ENCODE results near the gene ZDHHC7.

The ZDHHC7 gene

GRCh38 chr16:84932681-84933080 is 78.7 kb downstream of the ZDHHC7 start:
- peak in 1 of 2 experiments; percentile 16 for DNase-seq

- no peak for DNase-seq
Observed at GRCh38 chr16:84931506-84931905, 79.8 kb downstream of the ZDHHC7 start.

DNA sequence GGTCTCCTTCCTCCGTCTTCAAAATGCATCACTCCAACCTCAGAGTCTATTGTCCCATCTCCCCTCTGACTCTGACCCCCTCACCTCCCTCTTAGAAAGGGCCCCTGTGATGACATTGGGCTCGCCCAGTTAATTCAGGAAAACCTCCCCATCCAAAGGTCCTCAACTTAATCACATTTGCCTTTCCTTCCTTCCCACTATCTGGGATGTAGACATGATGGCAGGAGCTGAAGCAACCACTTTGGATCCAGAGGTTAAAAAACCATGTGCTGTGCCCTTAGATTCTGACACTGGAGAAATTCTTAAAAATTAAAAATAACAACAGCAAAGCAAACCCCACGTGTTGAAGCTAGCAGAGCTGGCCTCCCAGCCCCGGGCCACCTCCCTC is 80.2 kb downstream of the ZDHHC7 start:
- DNase-seq, result no peak

GRCh38 chr16:84930298-84931106 is 80.8 kb downstream of the ZDHHC7 start:
- DNase-seq, result no peak

DNA sequence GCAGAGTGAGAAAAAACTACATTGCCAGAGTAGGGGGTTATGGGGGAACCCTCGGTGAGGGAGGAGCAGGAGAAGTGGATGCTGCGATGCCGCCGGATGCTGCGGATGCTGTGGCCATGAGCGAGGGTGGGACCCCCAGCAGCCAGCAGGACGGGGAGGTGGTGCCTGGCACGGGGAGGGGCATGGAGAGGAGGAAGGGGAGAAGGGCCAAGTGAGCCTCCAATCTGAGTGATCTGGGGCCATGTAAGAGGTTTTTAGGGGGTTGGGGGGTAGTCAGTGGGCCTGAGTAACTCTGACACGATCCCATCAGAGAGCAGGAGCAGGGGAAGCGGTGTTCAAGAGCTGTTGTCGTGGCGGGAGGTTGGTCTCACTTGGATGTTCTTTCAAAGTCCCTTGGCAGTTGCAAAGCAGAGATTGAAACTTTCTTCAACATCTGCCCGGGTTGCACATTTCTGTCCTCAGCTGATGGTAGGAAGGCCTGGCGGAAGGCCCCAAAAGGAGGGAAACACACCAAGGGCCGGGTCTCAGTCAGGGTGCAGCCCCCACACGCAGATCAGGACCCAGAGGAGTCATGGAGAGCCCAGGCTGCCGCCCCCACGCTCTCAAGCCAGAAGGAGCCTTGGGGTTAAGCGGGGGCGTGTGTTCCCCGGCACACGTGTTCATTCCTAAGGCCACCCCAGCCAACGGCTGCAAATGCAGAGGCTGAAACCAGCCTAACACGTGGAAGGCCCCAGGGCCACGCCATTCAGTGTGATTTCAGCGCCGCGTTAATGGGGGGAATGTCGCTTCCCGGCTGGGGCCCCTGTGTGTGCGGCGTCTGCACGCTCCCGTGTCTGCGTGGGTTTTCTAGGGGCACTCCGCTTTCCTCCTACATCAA is 81.7 kb downstream of the ZDHHC7 start:
- no peak for DNase-seq

DNA sequence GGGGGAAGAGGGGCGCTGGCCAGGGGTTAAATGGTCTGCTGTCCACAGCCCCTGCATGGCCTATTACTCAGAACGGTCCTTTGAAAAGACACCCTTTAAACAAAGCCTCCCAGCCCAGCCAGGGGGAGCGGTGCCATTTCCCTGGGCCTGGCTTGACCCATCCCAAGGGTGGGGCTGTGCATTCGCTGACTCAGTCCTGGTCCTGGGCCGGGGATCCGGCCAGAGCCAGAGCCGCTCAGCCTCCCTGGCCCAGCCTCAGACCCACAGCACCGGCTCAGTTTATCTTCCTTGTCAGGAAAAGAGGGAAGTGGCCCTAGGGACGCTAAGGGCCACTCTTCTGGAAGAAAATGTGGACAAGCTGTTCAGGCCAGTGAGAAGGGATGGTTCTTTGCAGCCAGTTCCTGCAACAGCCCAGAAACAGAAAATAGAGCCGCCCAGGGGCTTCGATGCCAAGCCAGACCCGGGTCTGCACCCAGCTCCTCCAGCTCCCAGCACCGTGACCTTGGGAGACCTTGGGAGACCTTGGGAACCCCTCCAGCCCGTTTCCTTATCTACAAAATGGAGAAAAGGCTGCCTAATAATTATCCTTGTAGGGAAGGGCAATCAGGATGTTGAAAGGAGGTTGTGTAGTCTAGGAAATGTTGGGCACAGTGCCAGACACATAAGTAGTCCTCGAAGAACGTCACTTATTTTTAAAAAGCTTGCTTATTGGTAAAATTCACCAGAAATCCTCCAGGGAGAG is 82.5 kb downstream of the ZDHHC7 start:
- DNase-seq, result no peak

- no peak for DNase-seq
Observed at GRCh38 chr16:84927621-84928591, 83.4 kb downstream of the ZDHHC7 start.

DNA sequence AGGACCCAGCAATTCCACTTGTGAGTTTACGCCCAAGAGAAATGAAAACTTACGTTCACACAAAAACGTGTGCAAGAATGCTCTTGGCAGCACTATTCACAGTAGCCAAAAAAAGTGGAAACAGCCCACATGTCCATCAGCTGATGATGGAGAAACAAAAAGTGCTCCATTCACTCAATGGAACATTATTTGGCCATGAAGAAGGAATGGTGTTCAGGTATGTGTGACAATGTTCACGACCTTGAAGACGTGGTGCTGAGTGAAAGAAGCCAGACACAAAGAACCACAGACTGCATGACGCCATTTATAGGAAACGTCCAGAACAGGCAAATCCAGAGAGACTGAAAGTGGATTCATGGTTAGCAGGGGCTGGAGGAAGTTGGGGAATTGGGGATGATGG is 84.9 kb downstream of the ZDHHC7 start:
- no peak for DNase-seq

GRCh38 chr16:84925773-84926372 is 85.5 kb downstream of the ZDHHC7 start:
- DNase-seq, result no peak

DNA sequence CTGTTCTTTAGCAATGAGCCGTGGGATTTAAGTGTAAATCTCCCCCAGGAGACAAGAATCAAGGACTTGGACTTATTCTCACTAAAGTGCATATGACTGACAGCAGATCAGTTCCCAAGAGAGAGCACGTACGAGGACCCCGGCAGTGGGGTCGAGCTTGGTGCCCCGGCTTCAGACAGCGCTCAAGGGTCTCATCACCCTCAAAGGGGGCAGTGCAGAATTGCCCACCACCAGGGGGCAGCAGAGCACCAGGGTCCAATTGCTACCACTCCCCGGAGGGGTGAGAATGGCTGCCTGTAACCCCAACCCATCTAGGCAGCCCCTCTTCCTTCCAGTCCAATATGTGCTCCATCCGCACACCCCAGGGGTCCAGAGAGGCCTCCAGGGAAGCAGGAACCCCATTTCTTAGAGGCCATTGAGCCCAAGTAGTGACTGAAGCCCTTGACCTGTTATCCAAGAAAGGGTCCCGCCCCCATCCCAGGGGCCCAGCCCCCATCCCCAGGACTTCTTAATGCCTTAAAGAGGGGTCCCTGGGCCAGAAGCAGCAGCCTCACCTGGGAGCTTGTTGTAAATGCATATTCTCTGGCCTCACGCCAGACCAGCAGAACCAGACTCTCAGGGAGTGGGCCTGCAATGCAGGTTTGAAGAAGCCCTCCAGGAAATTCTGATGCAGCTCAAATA is 86.1 kb downstream of the ZDHHC7 start:
- no peak for DNase-seq

- no peak for DNase-seq
Observed at GRCh38 chr16:84924331-84925091, 86.8 kb downstream of the ZDHHC7 start.
